ENCODE data around the gene PALLD.

The PALLD gene

DNA sequence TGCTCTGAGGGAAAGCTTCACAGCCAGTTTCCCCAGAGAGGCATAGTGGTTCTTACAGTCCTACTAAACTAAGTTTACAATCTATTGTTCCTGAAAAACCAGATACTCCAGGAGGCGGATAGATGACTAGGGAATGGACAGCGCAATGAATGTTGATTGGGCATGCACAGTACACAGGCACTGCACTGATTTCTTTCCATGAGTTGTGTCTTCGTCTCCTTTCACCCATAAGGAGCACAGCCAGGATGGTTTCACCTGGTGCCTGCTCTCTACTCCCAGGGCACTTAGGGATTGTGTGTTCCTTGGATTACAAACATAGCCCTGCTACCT lies 144.9 kb downstream of the PALLD start:
- TF ChIP-seq, protein P1, sequence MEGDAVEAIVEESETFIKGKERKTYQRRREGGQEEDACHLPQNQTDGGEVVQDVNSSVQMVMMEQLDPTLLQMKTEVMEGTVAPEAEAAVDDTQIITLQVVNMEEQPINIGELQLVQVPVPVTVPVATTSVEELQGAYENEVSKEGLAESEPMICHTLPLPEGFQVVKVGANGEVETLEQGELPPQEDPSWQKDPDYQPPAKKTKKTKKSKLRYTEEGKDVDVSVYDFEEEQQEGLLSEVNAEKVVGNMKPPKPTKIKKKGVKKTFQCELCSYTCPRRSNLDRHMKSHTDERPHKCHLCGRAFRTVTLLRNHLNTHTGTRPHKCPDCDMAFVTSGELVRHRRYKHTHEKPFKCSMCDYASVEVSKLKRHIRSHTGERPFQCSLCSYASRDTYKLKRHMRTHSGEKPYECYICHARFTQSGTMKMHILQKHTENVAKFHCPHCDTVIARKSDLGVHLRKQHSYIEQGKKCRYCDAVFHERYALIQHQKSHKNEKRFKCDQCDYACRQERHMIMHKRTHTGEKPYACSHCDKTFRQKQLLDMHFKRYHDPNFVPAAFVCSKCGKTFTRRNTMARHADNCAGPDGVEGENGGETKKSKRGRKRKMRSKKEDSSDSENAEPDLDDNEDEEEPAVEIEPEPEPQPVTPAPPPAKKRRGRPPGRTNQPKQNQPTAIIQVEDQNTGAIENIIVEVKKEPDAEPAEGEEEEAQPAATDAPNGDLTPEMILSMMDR (IDR thresholded peaks at IDR 0.05; ENCODE audit: low read depth, low read length) = no peak
- H3K4me3 ChIP-seq (ENCODE audit: low read depth, low read length) = no peak overlapping the region

DNA sequence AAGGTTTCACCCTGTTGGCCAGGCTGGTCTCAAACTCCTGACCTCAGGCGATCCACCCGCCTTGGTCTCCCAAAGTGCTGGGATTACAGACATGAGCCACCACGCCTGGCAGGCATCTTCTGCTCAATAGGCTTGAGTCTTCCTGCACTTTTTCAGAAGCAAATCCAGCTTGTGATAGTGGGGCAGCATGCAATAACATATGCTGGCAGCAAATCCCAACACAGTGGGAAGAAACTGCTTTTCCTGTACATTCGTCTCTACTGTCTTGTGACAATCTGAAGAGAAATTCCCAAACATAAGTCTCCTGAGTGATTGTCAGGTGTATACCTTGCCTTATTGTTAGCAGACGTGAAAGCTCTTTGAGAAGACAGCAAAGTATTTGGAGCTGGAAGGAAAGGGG lies 145.7 kb downstream of the PALLD start:
- TF ChIP-seq, protein P1 (IDR thresholded peaks at IDR 0.05; ENCODE audit: low read depth, low read length) = no peak
- H3K4me3 ChIP-seq (ENCODE audit: low read depth, low read length) = no peak overlapping the region

DNA sequence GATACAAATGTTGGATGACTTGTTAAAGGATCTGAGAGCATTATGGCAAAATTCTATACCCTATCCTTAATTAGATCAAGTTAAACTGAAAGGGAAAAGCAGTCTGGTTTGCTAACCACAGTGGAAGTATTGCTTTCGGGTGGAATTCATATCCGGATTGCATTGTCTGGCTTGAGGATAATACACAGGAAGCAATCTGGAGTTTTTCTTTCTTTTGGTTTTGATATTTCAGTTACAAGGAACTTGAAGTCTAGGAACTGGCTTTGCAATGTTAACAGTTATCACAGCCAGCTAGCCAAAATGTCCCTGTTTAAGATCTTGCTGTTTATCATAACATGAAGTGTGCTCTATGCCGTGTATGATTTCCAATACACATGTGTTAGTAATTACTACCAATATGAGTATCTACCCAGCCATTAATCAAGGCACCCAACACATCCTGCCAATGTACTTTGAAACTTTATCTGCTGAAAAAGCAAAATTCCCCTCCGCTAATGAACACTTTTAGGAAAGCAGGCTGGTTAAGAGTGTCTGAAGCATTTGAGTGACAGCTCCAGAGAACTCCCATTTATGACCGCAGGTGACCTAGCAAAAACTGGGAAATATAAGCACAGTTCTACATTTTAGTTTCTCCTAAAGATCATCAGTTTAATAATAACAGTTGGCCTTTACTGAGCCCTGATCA lies 146.4 kb downstream of the PALLD start:
- H3K4me3 ChIP-seq (ENCODE audit: low read depth, low read length) = no peak overlapping the region
- TF ChIP-seq, protein P1 (IDR thresholded peaks at IDR 0.05; ENCODE audit: low read depth, low read length) = no peak

DNA sequence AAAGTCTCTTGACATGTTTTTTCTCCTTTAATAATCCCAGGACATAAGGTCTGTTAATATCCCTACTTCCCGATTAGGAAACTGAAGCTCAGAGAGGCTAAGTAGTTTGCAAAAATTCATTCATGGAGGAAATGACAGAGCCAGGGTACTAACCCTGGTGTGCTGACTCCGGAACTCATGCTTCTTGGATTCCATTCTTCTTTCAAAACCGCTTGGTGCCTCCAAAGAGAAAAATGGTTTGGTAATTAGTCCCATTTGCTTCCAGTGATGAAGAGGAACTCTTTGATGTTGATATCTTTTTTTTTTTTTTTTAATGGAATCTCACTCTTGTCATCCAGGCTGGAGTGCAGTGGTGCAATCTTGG lies 146.9 kb downstream of the PALLD start:
- H3K4me3 ChIP-seq (ENCODE audit: low read depth, low read length) = no peak overlapping the region

DNA sequence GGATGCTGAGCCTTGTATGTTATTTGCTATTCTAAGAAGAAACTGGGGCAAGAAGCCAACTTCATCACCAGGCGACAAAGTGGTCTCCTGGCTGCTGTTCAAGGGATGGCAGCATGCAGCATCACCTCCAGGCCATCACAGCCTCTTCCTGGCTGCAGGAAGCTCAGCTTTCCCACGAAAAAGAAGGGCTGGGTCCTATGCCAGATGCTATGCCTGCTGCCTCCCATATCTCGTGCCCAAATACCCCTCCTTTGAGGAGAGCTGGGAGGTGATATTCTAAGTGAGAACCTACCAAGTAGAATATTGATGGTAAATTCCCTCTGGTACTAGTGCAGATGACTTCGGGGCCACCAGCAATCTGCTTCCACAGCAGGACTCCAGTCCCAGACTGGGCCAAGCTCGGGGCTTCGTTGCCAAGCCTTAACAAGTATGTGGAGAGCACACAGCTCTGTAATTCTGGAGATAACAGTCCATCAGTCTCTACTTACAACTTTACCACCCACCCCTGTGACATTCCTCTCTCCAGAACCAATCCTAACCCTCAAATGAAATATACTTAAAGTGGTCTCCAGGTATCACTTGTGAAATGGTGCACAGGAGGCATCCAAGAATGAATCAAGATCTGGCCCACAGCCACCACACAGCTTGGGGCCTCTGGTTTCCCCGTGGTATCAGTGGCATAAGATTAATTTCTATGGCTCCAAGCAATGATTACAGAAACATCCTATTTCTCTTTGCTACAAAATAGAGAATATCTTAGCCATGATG lies 149.3 kb downstream of the PALLD start:
- TF ChIP-seq, protein P1 (IDR thresholded peaks at IDR 0.05; ENCODE audit: low read depth, low read length) = no peak
- H3K4me3 ChIP-seq (ENCODE audit: low read depth, low read length) = no peak overlapping the region

More for the DNA sequence above, 146.9 kb downstream of the PALLD start:
- TF ChIP-seq, protein P1 (IDR thresholded peaks at IDR 0.05; ENCODE audit: low read depth, low read length) = no peak

DNA sequence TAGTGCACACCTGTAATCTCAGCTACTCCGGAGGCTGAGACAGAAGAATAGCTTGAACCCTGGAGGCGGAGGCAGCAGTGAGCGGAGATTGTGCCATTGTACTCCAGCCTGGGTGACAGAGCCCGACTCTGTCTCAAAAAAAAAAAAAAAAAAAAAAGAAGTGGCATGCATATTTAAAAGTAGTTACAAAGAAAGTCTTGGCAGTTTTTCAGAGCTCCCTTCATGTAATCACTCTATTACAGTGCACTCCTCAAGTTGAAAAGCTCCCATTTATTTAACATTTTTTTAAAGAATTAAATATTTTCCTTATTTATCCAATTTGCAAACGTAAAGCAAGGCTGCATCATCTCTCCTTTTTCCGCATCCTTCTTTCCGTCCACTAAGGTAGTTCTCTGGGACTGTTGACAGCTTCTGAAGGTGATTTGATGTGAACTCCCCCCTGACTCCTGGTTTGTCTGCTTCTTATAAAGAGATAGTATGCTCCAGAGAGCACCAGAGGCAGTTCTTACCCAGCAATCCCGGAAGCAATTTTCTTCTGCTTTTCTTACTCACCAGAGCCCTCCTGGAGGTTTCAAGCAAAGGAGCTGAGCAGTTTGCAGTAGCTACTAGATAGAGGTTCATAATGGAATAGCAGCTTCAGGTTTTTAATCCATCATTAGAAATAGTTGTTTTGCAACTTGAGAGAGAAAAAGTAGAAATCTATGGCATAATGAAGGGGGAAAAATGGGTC lies 151.0 kb downstream of the PALLD start:
- TF ChIP-seq, protein P1 (IDR thresholded peaks at IDR 0.05; ENCODE audit: low read depth, low read length) = no peak

DNA sequence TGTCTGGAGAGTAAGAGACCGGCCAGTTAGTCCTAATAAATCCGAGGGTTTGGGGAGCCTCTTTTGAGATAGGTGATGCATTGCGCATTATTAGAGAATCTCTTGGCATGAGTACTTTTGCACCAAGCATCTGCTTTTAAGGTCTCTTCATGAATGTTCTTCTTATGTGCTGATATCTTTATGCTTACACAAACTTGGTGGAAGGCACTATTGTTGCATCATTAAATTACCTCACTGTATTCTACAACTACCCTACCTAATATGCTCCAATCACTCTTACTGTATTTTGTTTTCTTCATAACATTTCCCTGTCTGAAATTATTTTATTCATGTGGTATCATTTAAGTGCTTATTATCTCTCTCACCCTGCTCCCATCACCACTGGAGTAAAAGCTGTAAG lies 151.6 kb downstream of the PALLD start:
- TF ChIP-seq, protein P1 (IDR thresholded peaks at IDR 0.05; ENCODE audit: low read depth, low read length) = no peak
- no peak overlapping the region for H3K4me3 ChIP-seq (ENCODE audit: low read depth, low read length)

More for the DNA sequence above, 151.0 kb downstream of the PALLD start:
- H3K4me3 ChIP-seq (ENCODE audit: low read depth, low read length) = no peak overlapping the region

All from WI38 (cell line).